Epithelial cell of esophagus (primary cell): ENCODE data around the gene ALDH7A1.
"Not testable (repeated sequence)": the region's sequence is repeated elsewhere in the genome, so short reads cannot be mapped to it uniquely, and the experiment has no call there.

Experiments
- DNase-seq: peaks from one replicate; pipeline ENCODE4 v3.0.0; 2010; ENCODE audit warnings: low read depth
- H3K4me3 ChIP-seq: 2 replicates; pipeline ENCODE4 v1.5.1; 2011; ENCODE audit warnings: mild to moderate bottlenecking, low read length, control low read depth
- CTCF ChIP-seq: IDR thresholded peaks from 2 replicates; pipeline ENCODE4 v1.5.1; 2011; ENCODE audit warnings: low read depth, mild to moderate bottlenecking, low read length, control low read depth, inconsistent platforms; ENCODE audit not compliant: insufficient read depth; ENCODE audit errors: missing control alignments

The ALDH7A1 gene

GRCh38 chr5:126577415-126577814, 17.6 kb downstream of the ALDH7A1 start:
- DNase-seq: peak; percentile 51
- no peak overlapping the region for H3K4me3 ChIP-seq
- no peak for TF ChIP-seq CTCF

- H3K4me3 ChIP-seq: no peak overlapping the region
- peak; percentile 66 for DNase-seq
- no peak for TF ChIP-seq CTCF
Observed at GRCh38 chr5:126576974-126577373, 18.0 kb downstream of the ALDH7A1 start.

- TF ChIP-seq CTCF: no peak
- H3K4me3 ChIP-seq: no peak overlapping the region
- DNase-seq: no peak
Observed at GRCh38 chr5:126575644-126576043, 19.4 kb downstream of the ALDH7A1 start.

GRCh38 chr5:126568206-126568755, 26.7 kb downstream of the ALDH7A1 start:
- no peak for TF ChIP-seq CTCF
- no peak overlapping the region for H3K4me3 ChIP-seq
- no peak for DNase-seq

GRCh38 chr5:126562823-126563222, 32.2 kb downstream of the ALDH7A1 start:
- no peak overlapping the region for H3K4me3 ChIP-seq
- no peak for TF ChIP-seq CTCF

GRCh38 chr5:126561908-126562307, 33.1 kb downstream of the ALDH7A1 start:
- no peak overlapping the region for H3K4me3 ChIP-seq
- TF ChIP-seq CTCF: no peak
- no peak for DNase-seq

More at GRCh38 chr5:126562823-126563222, 32.2 kb downstream of the ALDH7A1 start:
- no peak for DNase-seq

GRCh38 chr5:126555101-126555500, 39.9 kb downstream of the ALDH7A1 start:
- not testable (repeated sequence) for DNase-seq

More at GRCh38 chr5:126555101-126555500, 39.9 kb downstream of the ALDH7A1 start:
- not testable (repeated sequence) for H3K4me3 ChIP-seq
